ENCODE measurements around the gene RFTN1.

GRCh38 chr3:16550676-16551341 lies 37.3 kb upstream of the RFTN1 start:
- TF ChIP-seq CTCF (IDR thresholded peaks at IDR 0.05) (peak in 1 of 3 donors; percentile 61), POLR2A (IDR thresholded peaks at IDR 0.05) (no peak)

Measured in lower leg skin (tissue), 3 donors.